SK-N-SH treated with all-trans-retinoic acid at 6 μM for 48 hours (cell line): ENCODE results near the gene ATP7B.

Experiments used
- ATAC-seq: fragments of 200-7000 bp; cut with Tn5 transposase; 3 replicates; pipeline ENCODE4 v1.9.1; 2020; ENCODE audit warnings: mild to moderate bottlenecking, moderate library complexity
- ARNTL ChIP-seq: fragments of 450-650 bp; formaldehyde crosslinking; IDR thresholded peaks from 2 replicates; pipeline ENCODE4 v1.5.0; 2020; ENCODE audit warnings: low read depth, mild to moderate bottlenecking, moderate library complexity, borderline replicate concordance
- BACH2 ChIP-seq: fragments of 250-450 bp; sonication (Bioruptor Pico); IDR thresholded peaks from 2 replicates; pipeline ENCODE4 v1.9.0; 2021; ENCODE audit warnings: mild to moderate bottlenecking, borderline replicate concordance
- CSDC2 ChIP-seq: fragments of 250-450 bp; sonication (Bioruptor Pico); IDR thresholded peaks from 2 replicates; pipeline ENCODE4 v1.5.0; 2020; ENCODE audit warnings: mild to moderate bottlenecking, moderate library complexity
- ESRRG ChIP-seq: fragments of 250-450 bp; sonication (Bioruptor Pico); IDR thresholded peaks from 2 replicates; pipeline ENCODE4 v1.6.1; 2021; ENCODE audit warnings: mild to moderate bottlenecking
- GLIS3 ChIP-seq: fragments of 250-450 bp; sonication (Bioruptor Pico); IDR thresholded peaks from 2 replicates; pipeline ENCODE4 v1.5.0; 2020; ENCODE audit warnings: mild to moderate bottlenecking, moderate library complexity
- ISL1 ChIP-seq: fragments of 250-450 bp; sonication (Bioruptor Pico); IDR thresholded peaks from 2 replicates; pipeline ENCODE4 v2.1.2; 2022; ENCODE audit warnings: mild to moderate bottlenecking, moderate library complexity
- OSR1 ChIP-seq: fragments of 250-450 bp; sonication (Bioruptor Pico); IDR thresholded peaks from 2 replicates; pipeline ENCODE4 v1.8.0; 2022; ENCODE audit warnings: moderate library complexity, mild to moderate bottlenecking, inconsistent platforms
- PPARA ChIP-seq: fragments of 250-450 bp; sonication (Bioruptor Pico); IDR thresholded peaks from 2 replicates; pipeline ENCODE4 v1.5.0; 2020; ENCODE audit warnings: mild to moderate bottlenecking, borderline replicate concordance
- RARB ChIP-seq: fragments of 250-450 bp; sonication (Bioruptor Pico); IDR thresholded peaks from 2 replicates; pipeline ENCODE4 v1.8.0; 2021; ENCODE audit warnings: mild to moderate bottlenecking, moderate library complexity
- SNAI2 ChIP-seq: fragments of 250-450 bp; sonication (Bioruptor Pico); IDR thresholded peaks from 2 replicates; pipeline ENCODE4 v1.5.0; 2020; ENCODE audit warnings: mild to moderate bottlenecking, moderate library complexity
- TCF4 ChIP-seq: fragments of 250-450 bp; sonication (Bioruptor Pico); IDR thresholded peaks from 2 replicates; pipeline ENCODE4 v1.8.0; 2021; ENCODE audit warnings: mild to moderate bottlenecking, moderate library complexity, borderline replicate concordance
- TOX ChIP-seq: fragments of 250-450 bp; sonication (Bioruptor Pico); IDR thresholded peaks from 2 replicates; pipeline ENCODE4 v1.8.0; 2021; ENCODE audit warnings: mild to moderate bottlenecking, moderate library complexity, borderline replicate concordance
- ZC3H10 ChIP-seq: fragments of 250-450 bp; sonication (Bioruptor Pico); IDR thresholded peaks from 2 replicates; pipeline ENCODE4 v1.5.1; 2021; ENCODE audit warnings: mild to moderate bottlenecking, moderate library complexity
- ZFP3 ChIP-seq: fragments of 250-450 bp; sonication (Bioruptor Pico); IDR thresholded peaks from 2 replicates; pipeline ENCODE4 v1.5.0; 2020; ENCODE audit warnings: mild to moderate bottlenecking, moderate library complexity
- ZFP30 ChIP-seq: fragments of 450-650 bp; formaldehyde crosslinking; IDR thresholded peaks from 2 replicates; pipeline ENCODE4 v1.5.0; 2022; ENCODE audit warnings: mild to moderate bottlenecking, moderate library complexity
- ZNF565 ChIP-seq: fragments of 450-650 bp; formaldehyde crosslinking; conservative IDR thresholded peaks from 2 replicates; pipeline ENCODE4 v1.5.0; 2020; ENCODE audit warnings: low read depth, mild to moderate bottlenecking, moderate library complexity
- TF ChIP-seq, protein P1 (sequence below): fragments of 250-450 bp; sonication (Bioruptor Pico); IDR thresholded peaks from 2 replicates; pipeline ENCODE4 v1.8.0; 2020; ENCODE audit warnings: mild to moderate bottlenecking, moderate library complexity, borderline replicate concordance
- TF ChIP-seq, protein P2 (sequence below): fragments of 250-450 bp; sonication (Bioruptor Pico); IDR thresholded peaks from 2 replicates; pipeline ENCODE4 v1.5.1; 2021; ENCODE audit warnings: mild to moderate bottlenecking, moderate library complexity
- TF ChIP-seq, protein P3 (sequence below): fragments of 250-450 bp; sonication (Bioruptor Pico); IDR thresholded peaks from 2 replicates; pipeline ENCODE4 v1.8.0; 2021; ENCODE audit warnings: low read depth, mild to moderate bottlenecking, moderate library complexity, borderline replicate concordance
- TF ChIP-seq, protein P4 (sequence below): fragments of 250-450 bp; sonication (Bioruptor Pico); IDR thresholded peaks from 2 replicates; pipeline ENCODE4 v1.5.1; 2020; ENCODE audit warnings: low read depth, mild to moderate bottlenecking, moderate library complexity

The ATP7B gene

DNA sequence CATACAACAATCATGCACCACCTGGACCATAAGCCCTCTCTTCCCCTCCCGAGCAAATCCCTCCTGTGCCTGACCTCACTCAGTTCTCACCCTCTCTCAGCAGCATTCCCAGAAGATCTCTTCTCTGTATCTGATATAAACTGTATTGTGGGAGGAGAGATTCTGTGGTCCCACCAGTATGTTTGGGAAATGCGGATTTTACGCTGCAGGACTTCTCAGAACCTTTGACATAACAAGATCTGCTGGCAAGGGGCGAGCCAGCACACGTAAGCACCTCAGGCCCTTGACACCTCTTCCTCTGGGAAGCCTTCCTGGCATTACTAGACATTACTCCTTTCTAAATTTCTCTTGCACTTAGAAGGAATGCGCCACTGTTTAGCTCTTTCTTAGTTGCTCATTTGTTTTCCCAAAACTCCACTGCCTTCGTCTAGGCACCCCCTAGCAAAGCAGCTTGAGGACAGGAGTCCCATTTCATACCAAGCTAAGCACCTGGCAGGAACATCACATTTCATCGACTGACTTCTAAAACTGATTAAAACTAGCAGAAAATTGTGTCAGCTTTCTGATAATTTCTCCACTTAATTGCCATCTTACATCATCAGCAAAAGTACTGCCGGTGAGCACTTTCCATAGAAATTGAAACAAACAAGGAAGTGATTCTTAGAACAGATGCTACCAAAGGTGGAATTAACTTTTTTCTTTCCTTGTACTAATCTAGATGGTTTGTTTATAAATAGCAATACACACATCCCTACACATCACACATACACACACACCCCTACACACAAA, 86.3 kb downstream of the ATP7B start:
- ATAC-seq, result no peak
- TF ChIP-seq ARNTL (CRISPR knock-in tag) (no peak), GLIS3 (CRISPR knock-in tag) (no peak), BACH2 (CRISPR knock-in tag) (no peak), SNAI2 (CRISPR knock-in tag) (no peak), TOX (CRISPR knock-in tag) (no peak), CSDC2 (CRISPR knock-in tag) (no peak), OSR1 (no peak), ZFP30 (CRISPR knock-in tag) (no peak), PPARA (CRISPR knock-in tag) (no peak), TCF4 (CRISPR knock-in tag) (no peak)
- TF ChIP-seq, protein P1, sequence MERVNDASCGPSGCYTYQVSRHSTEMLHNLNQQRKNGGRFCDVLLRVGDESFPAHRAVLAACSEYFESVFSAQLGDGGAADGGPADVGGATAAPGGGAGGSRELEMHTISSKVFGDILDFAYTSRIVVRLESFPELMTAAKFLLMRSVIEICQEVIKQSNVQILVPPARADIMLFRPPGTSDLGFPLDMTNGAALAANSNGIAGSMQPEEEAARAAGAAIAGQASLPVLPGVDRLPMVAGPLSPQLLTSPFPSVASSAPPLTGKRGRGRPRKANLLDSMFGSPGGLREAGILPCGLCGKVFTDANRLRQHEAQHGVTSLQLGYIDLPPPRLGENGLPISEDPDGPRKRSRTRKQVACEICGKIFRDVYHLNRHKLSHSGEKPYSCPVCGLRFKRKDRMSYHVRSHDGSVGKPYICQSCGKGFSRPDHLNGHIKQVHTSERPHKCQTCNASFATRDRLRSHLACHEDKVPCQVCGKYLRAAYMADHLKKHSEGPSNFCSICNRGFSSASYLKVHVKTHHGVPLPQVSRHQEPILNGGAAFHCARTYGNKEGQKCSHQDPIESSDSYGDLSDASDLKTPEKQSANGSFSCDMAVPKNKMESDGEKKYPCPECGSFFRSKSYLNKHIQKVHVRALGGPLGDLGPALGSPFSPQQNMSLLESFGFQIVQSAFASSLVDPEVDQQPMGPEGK (CRISPR knock-in tag), result no peak
- TF ChIP-seq, protein P2, sequence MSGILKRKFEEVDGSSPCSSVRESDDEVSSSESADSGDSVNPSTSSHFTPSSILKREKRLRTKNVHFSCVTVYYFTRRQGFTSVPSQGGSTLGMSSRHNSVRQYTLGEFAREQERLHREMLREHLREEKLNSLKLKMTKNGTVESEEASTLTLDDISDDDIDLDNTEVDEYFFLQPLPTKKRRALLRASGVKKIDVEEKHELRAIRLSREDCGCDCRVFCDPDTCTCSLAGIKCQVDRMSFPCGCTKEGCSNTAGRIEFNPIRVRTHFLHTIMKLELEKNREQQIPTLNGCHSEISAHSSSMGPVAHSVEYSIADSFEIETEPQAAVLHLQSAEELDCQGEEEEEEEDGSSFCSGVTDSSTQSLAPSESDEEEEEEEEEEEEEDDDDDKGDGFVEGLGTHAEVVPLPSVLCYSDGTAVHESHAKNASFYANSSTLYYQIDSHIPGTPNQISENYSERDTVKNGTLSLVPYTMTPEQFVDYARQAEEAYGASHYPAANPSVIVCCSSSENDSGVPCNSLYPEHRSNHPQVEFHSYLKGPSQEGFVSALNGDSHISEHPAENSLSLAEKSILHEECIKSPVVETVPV, result no peak
- TF ChIP-seq, protein P3, sequence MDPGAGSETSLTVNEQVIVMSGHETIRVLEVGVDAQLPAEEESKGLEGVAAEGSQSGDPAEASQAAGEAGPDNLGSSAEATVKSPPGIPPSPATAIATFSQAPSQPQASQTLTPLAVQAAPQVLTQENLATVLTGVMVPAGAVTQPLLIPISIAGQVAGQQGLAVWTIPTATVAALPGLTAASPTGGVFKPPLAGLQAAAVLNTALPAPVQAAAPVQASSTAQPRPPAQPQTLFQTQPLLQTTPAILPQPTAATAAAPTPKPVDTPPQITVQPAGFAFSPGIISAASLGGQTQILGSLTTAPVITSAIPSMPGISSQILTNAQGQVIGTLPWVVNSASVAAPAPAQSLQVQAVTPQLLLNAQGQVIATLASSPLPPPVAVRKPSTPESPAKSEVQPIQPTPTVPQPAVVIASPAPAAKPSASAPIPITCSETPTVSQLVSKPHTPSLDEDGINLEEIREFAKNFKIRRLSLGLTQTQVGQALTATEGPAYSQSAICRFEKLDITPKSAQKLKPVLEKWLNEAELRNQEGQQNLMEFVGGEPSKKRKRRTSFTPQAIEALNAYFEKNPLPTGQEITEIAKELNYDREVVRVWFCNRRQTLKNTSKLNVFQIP, result no peak
- TF ChIP-seq, protein P4, sequence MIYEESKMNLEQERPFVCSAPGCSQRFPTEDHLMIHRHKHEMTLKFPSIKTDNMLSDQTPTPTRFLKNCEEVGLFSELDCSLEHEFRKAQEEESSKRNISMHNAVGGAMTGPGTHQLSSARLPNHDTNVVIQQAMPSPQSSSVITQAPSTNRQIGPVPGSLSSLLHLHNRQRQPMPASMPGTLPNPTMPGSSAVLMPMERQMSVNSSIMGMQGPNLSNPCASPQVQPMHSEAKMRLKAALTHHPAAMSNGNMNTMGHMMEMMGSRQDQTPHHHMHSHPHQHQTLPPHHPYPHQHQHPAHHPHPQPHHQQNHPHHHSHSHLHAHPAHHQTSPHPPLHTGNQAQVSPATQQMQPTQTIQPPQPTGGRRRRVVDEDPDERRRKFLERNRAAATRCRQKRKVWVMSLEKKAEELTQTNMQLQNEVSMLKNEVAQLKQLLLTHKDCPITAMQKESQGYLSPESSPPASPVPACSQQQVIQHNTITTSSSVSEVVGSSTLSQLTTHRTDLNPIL, result no peak

DNA sequence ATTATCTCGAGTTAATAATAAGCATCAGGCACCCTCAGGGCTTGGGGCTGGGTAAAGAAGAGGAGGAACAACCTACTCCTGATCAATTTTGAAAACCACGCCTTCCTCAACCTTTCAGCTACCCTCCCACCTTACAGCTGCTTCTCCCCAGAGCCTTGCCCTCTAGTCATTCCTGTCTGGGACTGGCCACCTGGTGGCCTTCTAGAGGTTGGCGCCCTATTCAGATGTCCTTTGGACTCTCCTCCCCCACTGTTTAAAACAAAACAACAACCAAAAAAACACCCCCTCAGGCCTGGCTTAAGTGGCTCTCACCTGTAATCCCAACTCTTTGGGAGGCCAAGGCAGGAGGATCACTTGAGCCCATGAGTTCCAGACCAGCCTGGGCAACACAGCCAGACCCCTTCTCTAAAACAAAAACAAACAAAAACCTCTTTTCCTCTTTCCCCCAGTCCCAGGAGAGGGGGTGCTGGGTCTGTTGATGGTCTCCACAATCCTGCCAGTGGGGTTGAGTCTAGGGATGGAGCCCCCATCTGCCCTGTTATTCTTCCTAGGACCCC, 87.2 kb downstream of the ATP7B start:
- TF ChIP-seq RARB, result no peak
- TF ChIP-seq ZFP30 (CRISPR knock-in tag), result no peak
- no peak for TF ChIP-seq ZC3H10 (CRISPR knock-in tag)
- no peak for TF ChIP-seq SNAI2 (CRISPR knock-in tag)
- TF ChIP-seq ISL1 (CRISPR knock-in tag), result no peak
- peak; percentile 77 for ATAC-seq

DNA sequence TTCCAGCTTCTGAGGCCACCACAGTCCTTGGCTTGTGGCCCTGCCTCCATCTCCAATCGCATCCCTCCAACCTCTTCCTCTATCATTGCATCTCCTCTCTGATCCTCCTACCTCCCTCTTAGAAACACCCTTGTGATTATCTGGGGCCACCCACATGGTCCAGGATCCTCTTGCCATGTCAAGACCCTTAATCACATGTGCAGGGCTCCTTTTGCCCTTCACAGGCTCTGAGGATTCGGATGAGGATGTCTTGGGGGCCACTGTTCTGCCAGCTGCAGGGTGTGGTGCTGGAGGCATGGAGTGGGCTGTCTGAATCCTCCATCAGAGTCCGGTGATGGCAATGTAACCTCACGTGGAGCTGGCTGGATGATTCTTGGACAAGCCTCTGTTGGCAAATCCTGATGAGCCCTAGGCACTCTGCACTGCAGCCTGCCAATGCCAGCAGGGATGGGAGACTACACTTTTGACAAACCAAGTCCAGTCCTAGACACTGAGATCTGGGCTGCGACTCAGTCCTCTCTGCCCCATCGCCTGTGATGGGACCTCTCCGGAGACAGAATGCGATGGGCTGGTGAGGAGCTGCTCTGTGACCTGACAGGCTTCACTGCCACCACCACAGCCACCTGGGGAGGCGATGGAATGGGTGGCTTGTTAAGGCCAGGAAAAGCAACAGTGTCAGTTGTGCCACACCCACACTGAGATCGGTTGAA, 88.3 kb downstream of the ATP7B start:
- ATAC-seq, result no peak

More for the DNA sequence above, 88.3 kb downstream of the ATP7B start:
- TF ChIP-seq, protein P3, result no peak
- TF ChIP-seq ZC3H10 (CRISPR knock-in tag) (no peak), TCF4 (CRISPR knock-in tag) (no peak), ARNTL (CRISPR knock-in tag) (no peak), ZFP3 (CRISPR knock-in tag) (no peak), ESRRG (CRISPR knock-in tag) (no peak), TOX (CRISPR knock-in tag) (no peak), ZNF565 (CRISPR knock-in tag) (no peak), SNAI2 (CRISPR knock-in tag) (no peak)
